Measurements from ENCODE around the gene USP28.

The USP28 gene

GRCh38 chr11:113859665-113860064 is 15.7 kb downstream of the USP28 start:
- DNase-seq, result no peak
- H3K4me3 ChIP-seq, result no peak overlapping the region
- no peaks in the 10 kb centered on the region for H3K27me3 ChIP-seq
- H3K9me3 ChIP-seq, result no peaks in the 10 kb centered on the region
- H3K4me1 ChIP-seq, result no peaks in the 10 kb centered on the region
- H3K27ac ChIP-seq, result no peak overlapping the region
- no peaks in the 10 kb centered on the region for H3K36me3 ChIP-seq
- intact Hi-C loops (cut with DNase I; ENCODE audit: low total_unique reads), result no loop called here
- TF ChIP-seq CTCF (IDR thresholded peaks at IDR 0.05), result no peak

GRCh38 chr11:113856966-113857759 is 18.2 kb downstream of the USP28 start:
- TF ChIP-seq CTCF (IDR thresholded peaks at IDR 0.05), result no peak
- peaks cover 4 to 8% (median 7%) of the 10 kb centered on the region in 3 donors for H3K36me3 ChIP-seq
- no peaks in the 10 kb centered on the region for H3K9me3 ChIP-seq
- H3K4me3 ChIP-seq, result no peak overlapping the region
- intact Hi-C loops (cut with DNase I; ENCODE audit: low total_unique reads), result no loop called here
- H3K4me1 ChIP-seq, result no peaks in the 10 kb centered on the region
- H3K27me3 ChIP-seq, result no peaks in the 10 kb centered on the region
- DNase-seq, result no peak
- H3K27ac ChIP-seq, result no peak overlapping the region

GRCh38 chr11:113855803-113856202 is 19.6 kb downstream of the USP28 start:
- Histone ChIP-seq H3K9me3 (no peaks in the 10 kb centered on the region), H3K27ac (no peak overlapping the region), H3K36me3 (peaks cover 13 to 22% (median 20%) of the 10 kb centered on the region in 3 donors), H3K27me3 (no peaks in the 10 kb centered on the region), H3K4me1 (no peaks in the 10 kb centered on the region), H3K4me3 (no peak overlapping the region)
- intact Hi-C loops (cut with DNase I; ENCODE audit: low total_unique reads), result no loop called here
- TF ChIP-seq CTCF (IDR thresholded peaks at IDR 0.05), result no peak
- DNase-seq, result no peak

GRCh38 chr11:113850188-113850587 is 25.2 kb downstream of the USP28 start:
- peaks cover 0 to 8% (median 2%) of the 10 kb centered on the region in 4 donors for H3K4me1 ChIP-seq
- intact Hi-C loops (cut with DNase I; ENCODE audit: low total_unique reads), result no loop called here
- H3K27me3 ChIP-seq, result no peaks in the 10 kb centered on the region
- peaks cover 20 to 49% (median 33%) of the 10 kb centered on the region in 3 donors for H3K36me3 ChIP-seq
- no peaks in the 10 kb centered on the region for H3K9me3 ChIP-seq
- TF ChIP-seq CTCF (IDR thresholded peaks at IDR 0.05), result no peak
- no peak overlapping the region for H3K27ac ChIP-seq
- no peak overlapping the region for H3K4me3 ChIP-seq
- DNase-seq, result no peak

GRCh38 chr11:113849713-113850112 is 25.7 kb downstream of the USP28 start:
- intact Hi-C loops (cut with DNase I; ENCODE audit: low total_unique reads), result no loop called here
- TF ChIP-seq CTCF (IDR thresholded peaks at IDR 0.05), result no peak

More at GRCh38 chr11:113849713-113850112, 25.7 kb downstream of the USP28 start:
- peaks cover 20 to 49% (median 33%) of the 10 kb centered on the region in 3 donors for H3K36me3 ChIP-seq
- no peak overlapping the region for H3K4me3 ChIP-seq
- no peak overlapping the region for H3K27ac ChIP-seq
- no peak for DNase-seq
- H3K27me3 ChIP-seq, result no peaks in the 10 kb centered on the region
- peaks cover 0 to 8% (median 2%) of the 10 kb centered on the region in 4 donors for H3K4me1 ChIP-seq
- no peaks in the 10 kb centered on the region for H3K9me3 ChIP-seq
